GM21447 (cell line): Measurements from ENCODE around the gene PSAP.
"Not testable (repeated sequence)": the region's sequence is repeated elsewhere in the genome, so short reads cannot be mapped to it uniquely, and the experiment has no call there.

Experiments
- ATAC-seq: cut with Tn5 transposase; IDR thresholded peaks from one replicate; pipeline ENCODE4 v1.9.1; 2021; ENCODE audit not compliant: unreplicated experiment

PSAP gene

DNA sequence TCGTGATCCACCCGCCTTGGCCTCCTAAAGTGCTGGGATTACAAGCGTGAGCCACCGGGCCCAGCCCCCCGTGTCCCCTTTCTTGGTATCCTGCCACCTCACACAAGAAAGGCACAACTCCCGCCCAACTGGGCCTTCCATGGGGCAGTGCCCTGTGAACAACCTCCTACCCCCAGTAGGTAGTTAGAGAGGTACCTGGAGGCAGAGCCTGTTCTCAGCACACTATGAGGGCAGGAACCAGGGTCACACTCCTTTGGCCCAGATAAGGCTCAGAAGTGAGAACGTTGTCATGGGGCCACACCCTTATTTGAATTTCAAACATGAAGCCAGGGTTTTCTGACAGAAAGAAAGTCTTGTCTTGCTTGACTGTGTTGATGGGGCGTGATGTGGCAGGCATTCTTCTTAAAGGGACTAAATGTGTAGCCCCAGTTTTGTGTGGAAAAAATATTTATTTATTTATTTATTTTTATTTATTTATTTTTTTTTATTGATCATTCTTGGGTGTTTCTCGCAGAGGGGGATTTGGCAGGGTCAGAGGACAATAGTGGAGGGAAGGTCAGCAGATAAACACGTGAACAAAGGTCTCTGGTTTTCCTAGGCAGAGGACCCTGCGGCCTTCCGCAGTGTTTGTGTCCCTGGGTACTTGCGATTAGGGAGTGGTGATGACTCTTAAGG lies 23.8 kb upstream of the PSAP start:
- ATAC-seq, result not testable (repeated sequence)

DNA sequence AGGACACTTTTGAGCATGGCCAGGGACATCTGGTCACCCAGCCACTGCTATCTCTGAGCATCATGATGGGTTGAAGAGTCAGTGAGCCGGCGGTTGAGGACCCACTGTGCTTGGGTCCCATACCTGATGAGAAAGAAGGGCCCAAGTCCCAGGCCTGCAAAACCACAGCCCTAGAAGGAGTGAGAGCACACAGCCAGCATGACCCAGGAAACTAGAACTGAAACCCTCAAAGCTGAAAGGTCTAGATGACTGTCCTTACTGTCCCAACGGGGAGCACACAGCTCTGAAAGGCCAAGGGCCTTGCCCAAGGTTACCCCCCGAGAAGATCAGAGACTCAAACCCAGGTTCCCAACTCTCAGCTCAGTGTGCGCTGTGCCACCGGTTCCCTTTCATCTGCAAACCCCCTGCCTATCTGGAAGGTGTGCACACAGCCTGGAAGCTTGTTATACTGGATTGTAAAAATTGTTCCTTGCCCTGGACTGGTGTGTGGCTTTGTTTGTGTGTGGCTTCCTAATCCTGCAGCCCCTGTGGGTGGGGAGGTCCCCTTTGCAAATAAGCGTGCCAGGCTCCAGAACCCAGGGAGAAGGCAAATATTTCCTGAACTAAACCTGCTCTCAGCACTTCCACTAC lies 22.6 kb upstream of the PSAP start:
- peak; percentile 95 for ATAC-seq

- not testable (repeated sequence) for ATAC-seq
Observed at GRCh38 chr10:71869601-71870000, 18.6 kb upstream of the PSAP start.

DNA sequence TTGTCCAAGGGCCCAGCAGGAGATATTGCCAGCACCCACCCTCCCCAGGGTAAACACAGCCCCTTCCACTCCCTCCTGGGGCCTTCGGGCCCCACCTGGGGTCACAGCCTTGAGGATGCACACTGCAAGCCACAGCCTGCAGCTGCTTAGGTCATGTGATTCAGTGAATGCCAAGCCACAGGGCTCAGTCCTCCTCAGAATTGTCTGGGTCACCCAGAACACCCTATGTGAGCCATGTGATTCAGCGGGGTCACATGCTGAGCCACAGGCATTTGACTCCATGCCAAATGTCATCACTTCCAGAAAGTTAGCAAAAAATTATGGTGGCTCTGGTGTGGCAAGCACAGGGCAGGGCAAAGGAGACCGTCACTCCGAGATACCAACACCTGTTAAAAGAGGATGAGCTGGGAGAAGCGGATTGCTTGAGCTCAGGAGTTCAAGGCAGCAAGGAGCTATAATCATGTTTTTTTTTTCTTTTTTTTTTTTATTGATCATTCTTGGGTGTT lies 17.2 kb upstream of the PSAP start:
- no peak for ATAC-seq

DNA sequence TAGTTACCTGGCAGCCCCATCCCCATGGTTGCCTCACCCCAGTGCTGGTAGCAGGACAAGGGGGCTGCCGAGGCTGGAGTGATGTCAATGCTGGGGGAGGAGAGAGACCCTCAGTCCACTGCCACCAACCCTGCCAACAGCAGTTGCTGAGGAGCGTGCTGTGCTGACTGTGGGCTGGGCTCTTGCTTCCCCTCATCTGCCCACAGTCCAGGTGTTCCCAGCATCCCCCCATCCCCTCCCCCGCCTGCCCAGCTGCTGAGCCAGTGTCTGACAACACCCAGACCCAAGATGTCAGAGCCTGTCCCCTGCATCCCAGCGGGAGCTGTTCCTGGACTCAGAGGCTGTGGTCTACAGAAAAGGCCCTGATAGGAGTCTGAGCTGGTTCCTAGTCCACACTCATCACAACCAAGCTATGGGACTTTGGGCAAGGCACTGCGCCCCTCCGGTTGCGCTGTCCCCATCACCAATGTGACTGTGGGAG lies 14.6 kb upstream of the PSAP start:
- ATAC-seq, result no peak

DNA sequence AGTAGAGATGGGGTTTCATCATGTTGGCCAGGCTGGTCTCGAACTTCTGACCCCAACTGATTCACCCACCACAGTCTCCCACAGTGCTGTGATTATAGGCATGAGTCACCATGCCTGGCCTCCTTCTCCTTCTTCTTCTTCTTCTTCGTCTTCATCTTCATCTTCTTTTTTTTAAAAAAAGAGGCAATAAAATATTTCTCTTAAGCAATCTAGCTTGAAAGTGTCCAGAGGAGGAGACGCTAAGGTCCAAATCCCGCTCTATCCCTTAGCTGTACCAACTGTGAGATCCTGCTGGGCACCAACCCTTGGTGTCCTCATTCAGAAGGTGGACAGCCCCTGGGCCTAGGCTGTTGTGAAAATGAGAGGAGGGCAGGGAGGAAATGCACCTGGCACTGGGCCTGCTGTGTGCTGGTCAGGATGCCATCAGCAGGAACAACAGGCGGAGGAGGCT lies 13.9 kb upstream of the PSAP start:
- ATAC-seq, result no peak

DNA sequence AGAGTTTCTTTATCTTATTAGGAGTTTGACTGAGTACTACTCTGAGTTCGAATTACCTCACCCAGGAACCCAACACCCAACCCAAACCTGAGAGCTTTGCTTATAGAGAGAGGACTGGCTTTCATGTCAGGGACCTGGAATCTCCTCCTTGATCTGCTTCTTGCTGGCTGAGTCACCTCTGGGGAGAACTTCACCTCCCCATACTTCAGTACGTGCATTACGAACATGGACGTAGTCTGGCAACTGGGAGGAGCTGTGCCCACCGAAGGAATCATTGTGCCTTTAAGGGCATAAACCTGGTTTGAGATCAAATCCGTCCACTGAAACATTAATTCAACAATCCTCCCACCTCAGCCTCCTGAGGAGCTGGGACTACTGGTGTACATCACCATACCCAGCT lies 12.2 kb upstream of the PSAP start:
- no peak for ATAC-seq

DNA sequence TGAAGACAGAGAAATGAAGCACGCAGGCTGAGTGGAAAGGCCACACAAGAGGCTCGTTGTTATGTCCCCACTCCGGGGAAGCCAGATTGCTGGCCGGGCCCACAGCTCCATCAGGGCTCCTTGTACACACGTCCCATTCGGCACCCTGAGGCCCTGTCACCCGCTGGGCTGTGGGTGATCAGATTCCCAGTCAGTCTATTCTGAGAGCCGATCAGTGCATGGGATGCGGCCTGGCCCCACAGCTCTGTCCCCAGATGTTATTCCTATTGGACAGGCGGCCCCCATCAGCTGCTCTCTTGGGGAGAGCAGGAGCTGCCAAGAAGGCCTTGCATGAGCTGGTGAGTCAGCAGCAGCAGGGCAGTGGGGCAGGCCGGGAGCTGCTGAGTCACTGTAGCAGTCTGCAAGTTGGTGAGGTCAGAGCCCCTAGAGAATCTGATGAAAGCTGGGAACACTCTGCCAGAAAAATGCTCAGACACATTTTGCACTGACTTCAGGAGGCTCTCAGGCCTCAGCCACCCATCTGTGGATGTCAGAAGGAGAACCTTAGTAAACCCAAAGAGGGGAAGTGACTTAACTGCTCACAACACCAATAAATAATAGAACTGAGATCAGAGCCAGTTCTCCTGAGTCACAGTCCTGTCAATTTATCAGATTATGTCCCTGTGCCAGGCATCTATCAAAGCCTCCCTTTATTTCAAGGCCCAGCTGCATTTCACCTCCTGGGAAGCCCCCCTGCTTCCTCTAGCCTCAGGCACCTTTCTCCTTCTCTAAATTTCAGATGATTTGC lies 9.4 kb upstream of the PSAP start:
- ATAC-seq, result no peak

DNA sequence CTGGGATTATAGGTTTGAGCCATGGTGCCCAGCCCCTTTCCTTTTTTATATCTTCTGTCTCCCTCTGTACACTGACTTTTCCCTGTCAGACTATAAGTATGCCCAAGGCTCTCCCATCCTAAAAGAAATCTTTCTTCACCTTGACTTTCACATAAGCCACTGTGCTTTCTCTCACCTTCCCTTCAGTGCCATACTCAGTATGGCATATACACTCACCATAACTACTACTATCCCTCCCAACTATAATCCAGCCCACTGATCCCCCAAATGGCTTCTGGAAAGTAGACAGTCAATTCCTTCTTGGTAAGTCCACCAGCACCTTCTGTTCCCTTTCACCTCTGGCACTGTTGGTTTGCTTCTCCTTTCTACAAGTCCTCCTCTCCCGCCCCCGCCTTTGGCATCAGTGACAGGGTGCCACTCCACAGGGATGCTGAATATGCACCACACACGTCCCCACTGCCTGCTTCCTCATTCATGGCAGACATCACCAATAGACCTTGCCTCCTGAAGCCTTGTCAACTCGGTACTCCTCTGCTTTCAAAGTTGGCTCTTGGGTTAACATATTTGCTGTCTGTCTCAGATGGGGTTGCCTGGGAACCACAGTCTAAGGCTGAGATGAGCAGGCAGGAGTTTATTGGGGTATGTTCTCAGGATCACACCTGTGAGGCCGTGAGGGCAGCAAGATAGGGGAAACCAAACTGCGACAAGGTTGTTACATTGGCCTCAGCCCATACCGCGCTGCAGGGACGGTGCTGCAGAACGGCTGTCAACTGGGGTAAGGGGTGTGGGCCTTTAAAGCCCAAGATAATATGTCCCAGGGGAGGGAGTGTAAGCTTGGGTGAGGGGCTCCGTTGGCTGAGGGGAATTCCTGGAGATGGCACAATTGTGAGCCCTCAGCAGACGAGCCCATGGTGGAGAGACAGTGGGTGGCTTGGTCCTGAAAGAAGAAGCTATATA lies 7.2 kb upstream of the PSAP start:
- no peak for ATAC-seq

- no peak for ATAC-seq
Observed at GRCh38 chr10:71856619-71857018, 5.6 kb upstream of the PSAP start.

DNA sequence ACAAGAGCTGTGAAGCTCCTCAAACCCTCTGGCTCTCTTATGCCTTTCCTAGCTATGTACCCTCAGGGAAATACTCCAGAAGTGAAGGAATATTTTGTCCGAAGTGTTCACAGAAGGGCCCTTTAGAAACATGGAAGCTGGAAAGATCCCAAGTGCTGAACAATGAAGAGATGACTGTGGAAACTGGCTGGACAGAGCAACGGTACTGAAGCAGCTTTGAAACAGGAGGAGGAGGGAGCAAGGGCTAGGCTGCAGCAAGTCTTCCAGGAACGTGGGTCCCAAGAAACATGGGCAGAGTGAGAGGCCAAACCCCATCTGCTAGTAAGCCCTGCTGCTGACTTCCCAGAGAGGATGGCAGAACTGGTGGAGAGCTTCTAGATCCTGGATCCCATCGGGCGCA lies 3.0 kb upstream of the PSAP start:
- ATAC-seq, result no peak

DNA sequence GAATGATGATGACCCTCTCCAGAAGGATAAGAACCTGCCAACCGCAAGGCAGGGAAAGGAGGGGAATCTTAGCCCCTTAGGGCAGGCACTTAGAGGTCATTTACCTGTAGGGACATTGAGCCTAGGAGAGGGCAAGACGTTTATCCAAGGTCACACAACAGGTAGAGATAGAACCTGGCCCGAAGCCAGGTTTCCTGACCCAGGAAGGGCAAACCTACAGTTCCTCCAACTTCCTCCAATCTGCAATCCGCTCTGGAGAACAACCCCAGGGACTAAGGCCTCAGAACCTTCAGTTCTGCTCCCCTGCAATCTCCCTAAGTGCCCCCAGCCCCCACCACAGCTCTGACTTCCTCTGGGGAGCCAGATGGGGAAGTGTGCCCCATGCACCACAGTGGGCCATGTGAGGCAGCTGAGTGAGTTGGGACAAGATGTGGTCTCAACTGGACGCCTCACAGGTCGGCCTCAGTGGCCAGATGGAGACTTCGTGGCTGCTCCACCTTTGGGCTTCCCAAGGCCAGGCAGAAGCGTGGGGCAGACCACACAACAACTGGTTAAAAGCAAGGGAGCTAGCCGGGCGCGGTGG lies 1.4 kb upstream of the PSAP start:
- ATAC-seq, result no peak

- ATAC-seq, result peak; percentile 17
Observed at GRCh38 chr10:71851465-71852095, 529 bp upstream of the PSAP start.

DNA sequence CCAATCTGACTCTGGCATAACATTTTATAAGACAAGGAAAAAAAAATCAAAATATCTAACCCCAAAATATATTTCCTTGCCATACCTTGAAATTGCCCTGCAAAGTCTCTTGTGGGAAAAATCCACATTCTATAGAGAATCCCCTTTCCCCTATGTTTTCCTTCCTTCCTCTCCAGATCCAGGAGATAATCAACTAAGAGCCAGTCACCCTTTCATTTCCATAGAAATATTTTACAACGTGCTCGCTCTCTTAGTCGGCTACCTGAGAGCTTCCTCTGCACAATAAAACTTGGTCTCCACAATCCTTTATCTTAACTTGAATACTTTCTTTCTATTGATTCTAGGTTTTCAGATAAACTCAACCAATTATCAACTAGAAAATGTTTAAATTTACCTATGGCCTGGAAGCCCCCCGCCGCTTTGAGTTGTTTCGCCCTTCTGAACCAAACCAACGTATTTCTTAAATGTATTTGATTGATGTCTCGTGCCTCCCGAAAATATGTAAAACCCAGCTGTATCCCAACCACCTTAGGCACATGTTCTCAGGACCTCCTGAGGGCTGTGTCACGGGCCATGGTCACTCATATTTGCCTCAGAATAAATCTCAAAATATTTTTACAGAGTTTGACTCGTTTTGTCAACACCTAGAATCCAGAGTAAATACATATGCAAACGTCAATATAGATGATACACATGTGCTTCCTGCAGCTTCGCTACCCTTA lies 869 bp downstream of the PSAP start:
- no peak for ATAC-seq

GRCh38 chr10:71849461-71849908 lies 1.6 kb downstream of the PSAP start:
- no peak for ATAC-seq

DNA sequence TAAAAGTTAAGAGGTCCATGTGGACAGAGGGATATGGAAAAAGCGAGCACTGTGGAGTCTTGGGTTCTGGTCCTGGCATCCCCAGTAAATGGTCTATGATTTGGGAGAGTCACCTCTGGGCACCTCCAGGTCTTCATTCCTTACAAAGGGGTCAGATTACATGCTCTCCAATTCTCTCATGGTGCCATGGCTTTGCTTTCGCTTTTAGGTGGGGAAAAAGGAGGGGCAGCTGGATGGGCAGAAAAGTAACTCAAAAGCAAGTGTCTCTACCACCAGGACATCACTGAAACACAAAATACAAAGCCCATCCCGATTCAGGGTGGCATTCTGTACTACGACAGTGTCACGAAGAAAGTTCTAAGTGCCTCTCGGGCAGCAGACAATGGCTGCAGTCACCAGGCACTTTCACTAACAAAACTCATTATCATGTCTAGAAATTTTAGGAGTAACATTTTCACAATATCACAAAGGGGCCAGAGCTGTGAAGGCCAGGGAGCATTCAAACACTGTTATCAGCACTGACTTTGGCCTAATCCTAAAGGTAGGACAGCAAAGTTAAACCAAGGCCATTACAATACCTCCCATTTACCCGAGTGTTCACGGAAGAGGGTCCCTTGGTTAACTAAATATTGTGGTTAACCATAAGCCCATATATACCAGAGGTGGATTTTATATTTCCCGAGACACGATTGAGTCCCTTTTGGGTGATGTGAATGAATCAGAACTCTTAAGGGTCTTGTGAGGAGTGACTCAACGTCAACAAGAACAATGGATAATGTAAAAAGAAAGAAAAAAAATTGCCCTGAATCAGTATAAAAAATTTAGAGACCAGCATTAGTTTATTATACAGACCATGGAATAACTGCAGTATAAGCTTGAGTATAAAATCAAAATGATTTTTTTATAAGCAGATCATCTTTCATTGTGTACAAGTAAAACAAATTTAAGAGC lies 2.5 kb downstream of the PSAP start:
- no peak for ATAC-seq

- ATAC-seq, result no peak
Observed at GRCh38 chr10:71847418-71847817, 3.6 kb downstream of the PSAP start.

DNA sequence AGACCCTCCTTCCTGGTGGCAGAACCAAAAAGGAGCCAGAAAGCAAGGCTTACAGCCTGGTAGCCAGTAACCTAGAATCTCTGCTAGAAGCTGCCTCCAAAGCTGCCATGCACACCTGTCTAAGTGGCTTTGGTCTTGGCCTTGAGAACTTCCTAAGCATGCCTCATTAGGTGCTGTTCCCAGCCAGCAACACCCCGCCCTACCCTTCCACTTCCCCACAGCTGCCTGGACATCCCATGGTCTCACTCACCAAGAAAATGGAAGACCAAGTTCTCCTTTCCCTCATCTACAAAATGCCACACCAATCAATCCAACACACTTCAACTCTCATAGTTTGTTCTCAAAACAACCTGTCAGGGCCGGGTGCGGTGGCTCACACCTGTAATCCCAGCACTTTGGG lies 4.2 kb downstream of the PSAP start:
- ATAC-seq, result no peak
